ENCODE data around the gene RAP2C.

DNA sequence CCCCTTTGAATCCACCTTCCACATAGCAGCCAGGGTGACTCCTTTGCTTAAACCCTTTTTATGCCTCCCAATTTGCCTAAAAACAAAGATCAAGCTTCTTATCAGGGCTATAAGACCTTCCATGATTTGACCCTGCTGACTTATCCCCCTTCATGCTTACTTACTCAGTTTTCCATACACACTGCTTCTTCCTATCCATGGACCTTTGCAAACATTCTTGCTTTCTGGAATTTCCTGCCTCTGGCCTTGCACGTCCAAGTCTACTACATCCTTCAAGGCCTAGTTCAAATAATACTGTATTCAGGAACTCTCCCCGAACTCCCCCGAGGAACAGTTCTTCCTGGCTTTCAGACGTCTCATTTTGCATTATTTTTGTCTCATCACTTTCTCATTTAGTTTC, 31.8 kb downstream of the RAP2C start:
- TF ChIP-seq CTCF (conservative IDR thresholded peaks at IDR 0.05; ENCODE audit: low read depth, low read length), result no peak
- no peak for TF ChIP-seq EZH2 (IDR thresholded peaks at IDR 0.05; ENCODE audit: low read length, unreplicated experiment)

Data from PC-3 (cell line).